Muscle of arm (tissue), 12 donors: Measurements from ENCODE around the gene WDR44. TPM values are rescaled to one million over a fixed set of nuclear protein-coding genes. Genes with fewer than 3 reads are reported as not detected.

Experiments
- DNase-seq: peaks from one replicate; pipeline ENCODE4 v3.0.0-alpha.2; 2013
- polyA plus RNA-seq, 12 donors: library from polyadenylated mRNA; unstranded; fragments of 120-200 nt; gene quantifications; one replicate each; pipeline ENCODE4 v1.2.1, GENCODE V29; 2013; ENCODE audit not compliant: insufficient read length in 12 of 12

WDR44 gene
- polyA plus RNA-seq, 12 donors = 34.8 to 96.2 (median 68.4) TPM; not detected in 1

- DNase-seq = no peak
Observed at GRCh38 chrX:118353081-118353850, 7.4 kb downstream of the WDR44 start.

- DNase-seq = no peak
Observed at GRCh38 chrX:118355225-118355920, 9.5 kb downstream of the WDR44 start.

DNA sequence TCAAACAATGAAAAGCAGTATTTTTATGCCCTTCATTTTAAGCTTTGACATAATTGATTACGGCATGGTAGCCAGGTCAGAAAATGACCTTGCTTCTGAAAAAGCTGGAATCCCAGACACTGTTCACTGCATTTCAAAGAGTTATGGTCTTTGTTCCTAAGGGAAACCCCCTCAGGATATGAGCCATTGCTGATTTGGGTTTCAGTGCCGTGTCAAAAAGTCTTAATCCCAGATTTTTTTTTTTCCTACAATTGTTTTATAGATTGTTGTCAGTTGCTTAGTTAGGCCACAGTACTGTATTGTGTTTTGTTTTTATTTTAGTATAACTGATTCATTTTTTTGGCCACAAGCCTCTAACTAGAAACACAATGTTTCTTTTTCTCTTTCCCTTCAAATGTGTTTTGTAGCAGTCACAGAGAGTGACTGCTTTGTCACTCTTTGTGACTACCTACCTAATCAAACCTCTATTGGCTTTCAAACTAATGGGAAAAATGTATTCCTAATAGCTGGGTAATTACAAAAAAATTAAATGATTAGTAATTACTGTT is 10.3 kb downstream of the WDR44 start:
- no peak for DNase-seq

DNA sequence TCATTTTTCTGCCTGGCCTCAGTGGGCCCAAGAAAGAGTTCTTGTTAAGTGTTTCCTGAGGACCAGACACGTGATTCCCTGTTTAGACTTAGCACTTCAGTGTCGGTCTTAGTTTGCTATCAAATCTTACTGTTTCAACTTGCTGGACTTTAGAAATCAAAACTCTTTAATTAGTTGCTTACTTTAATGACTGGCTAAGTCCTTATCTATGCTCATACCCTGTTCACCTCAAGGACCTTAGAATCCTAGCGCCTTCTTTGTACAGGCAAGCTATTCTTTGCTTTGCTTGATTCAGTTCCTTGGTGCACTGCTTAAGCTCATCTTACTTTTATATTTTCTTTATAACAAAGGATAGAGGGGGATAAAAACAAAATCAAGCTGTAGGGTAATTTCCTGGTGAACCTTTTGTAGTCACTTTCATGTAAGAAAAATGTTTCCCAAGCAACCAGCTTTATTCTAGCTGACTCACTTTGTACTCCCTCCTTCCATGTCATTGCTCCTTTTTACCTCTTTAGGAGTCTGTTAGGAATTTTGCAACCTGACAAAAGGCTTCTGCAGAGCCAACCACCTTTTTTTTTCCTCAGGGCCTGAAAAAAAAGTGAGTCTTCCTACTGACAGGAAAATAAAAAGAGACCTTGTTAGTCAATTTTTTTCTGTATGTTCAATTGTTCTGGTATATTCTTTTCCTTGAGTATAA is 14.7 kb downstream of the WDR44 start:
- DNase-seq = no peak

DNA sequence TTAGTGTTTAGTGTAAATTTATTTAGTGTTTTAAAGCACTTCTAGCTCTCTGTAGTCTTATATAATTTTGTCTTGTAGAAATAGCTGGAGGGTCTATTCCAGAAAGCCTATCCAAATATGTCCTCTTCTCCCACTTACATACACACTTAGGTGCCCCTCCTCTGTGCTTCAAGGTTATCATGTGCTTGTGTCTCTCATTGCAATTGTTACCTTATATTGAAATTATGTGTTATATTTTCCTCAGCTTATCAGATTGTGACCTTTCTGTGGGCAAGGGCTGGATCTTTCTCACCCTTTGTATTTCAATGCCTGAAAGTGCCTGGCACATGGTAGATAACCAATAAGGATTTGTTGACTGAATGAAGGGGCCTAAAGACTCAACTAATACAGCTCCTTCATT is 18.4 kb downstream of the WDR44 start:
- no peak for DNase-seq

DNA sequence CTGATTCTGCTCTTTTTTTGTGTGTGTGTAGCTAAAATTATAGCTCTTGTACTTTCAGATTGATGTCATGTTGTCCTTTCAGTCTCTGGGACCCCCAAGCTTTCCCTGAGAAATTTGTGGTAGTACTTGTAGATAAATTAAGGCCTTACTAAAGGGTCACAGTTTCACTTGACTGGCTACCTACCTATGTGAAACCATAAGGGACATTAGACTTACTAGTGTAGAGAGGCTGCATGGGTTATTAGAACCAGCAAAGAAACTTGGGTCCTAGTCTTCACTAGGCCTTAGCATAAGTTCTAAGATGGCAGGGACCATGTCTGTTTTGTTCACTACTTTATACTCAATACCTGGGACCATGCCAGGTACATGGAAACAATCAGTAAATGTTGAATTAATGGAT is 21.4 kb downstream of the WDR44 start:
- no peak for DNase-seq

DNA sequence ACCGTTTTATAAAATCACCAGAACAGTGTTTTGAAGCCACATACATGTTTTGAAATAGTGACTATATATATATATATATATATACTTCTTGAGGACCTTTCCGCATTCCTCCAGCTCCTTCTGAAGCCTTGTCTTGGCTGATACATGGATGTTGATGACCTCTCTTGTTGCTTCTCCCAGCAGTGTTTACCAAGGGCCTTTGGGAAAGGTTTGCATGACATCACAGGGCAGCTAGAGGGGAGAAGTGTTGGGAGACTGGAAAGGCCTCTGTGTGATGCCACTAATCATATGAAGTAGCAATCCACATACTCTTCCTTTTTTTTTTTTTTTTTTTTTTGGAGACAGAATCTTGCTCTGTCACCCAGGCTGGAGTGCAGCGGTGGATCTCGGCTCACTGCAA is 22.5 kb downstream of the WDR44 start:
- DNase-seq = no peak

- no peak for DNase-seq
Observed at GRCh38 chrX:118370921-118371624, 25.2 kb downstream of the WDR44 start.

DNA sequence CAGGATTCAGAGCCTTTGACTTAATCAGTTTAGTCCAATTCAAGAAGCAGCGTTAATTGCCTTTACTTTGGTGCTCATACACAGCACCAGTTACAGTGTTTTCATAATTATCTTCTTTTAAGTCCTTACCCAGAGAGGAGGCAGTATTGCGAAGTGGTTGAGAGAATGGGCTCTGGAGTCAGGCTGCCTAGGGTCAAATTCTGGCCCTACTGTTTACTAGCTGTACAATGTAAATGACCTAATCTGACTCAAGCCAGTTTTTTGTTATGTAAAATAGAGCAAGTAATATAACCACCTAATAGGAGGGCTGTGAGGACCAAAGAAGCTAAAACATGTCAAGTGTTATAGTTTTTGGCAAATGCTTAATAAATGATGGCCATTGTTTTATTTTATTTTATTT is 27.6 kb downstream of the WDR44 start:
- no peak for DNase-seq

- DNase-seq = no peak
Observed at GRCh38 chrX:118383120-118383519, 37.2 kb downstream of the WDR44 start.

DNA sequence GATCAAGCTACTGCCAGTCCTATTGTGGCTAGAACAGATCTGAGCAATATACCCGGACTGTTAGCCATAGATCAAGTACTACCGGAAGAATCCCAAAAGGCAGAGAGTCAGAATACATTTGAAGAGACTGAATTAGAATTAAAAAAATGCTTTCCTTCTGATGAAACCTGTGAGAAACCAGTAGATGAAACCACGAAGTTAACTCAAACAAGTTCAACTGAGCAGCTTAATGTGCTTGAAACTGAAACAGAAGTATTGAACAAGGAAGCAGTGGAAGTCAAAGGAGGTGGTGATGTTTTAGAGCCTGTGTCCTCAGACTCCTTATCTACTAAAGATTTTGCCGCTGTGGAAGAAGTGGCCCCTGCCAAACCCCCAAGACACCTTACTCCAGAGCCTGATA is 46.8 kb downstream of the WDR44 start:
- DNase-seq = no peak

DNA sequence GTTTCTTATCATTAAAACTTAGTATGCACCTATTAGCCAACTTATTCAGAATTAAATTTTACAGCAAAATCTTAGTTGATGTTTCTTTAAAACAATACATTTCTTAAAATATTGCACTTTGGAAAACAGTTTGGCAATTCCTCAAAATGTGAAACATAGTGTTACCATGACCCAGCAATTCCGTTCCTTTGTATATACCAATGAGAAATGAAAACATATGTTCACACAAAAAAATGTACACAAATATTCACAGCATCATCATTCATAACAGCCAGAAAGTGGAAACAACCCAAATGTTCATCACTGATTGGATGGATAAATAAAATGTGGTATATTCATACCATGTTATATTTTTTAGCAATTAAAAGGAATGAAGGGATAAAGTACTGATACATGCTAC is 50.2 kb downstream of the WDR44 start:
- no peak for DNase-seq

GRCh38 chrX:118418811-118419251 is 72.9 kb downstream of the WDR44 start:
- no peak for DNase-seq

DNA sequence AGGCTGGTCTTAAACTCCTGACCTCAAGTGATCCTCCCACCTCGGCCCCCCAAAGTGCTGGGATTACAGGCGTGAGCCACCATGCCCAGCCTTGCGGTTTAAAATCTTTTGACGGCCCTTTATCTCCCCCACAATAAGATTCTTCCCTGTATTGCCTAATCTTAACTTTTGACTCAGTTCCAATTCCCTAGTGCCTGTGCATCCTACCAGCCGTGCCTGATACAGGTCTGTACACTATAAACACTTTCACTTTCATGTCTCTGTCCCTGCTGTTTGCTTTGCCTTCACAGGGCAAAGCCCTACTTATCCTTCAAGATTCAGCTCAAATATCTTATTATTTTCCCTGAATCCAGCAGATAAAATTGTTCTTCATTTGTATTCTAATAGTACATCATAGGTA is 74.6 kb downstream of the WDR44 start:
- DNase-seq = no peak

DNA sequence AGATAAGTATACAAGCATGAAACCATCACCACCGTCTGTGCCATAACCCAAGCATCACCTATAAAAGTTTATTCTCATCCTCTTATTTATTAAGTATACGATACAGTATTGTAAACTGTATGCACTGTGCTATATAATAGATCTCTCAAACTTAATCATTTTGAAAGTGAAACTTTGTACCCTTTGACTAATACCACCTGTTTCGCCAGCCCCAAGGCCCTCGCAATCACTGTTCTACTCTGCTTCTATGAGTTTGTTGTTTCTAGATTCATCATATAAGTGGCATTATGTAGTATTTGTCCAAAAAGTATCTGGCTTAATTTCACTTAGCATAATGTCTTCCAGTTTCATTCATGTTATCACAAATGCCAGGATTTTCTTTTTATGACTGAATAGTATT is 77.7 kb downstream of the WDR44 start:
- DNase-seq = no peak

DNA sequence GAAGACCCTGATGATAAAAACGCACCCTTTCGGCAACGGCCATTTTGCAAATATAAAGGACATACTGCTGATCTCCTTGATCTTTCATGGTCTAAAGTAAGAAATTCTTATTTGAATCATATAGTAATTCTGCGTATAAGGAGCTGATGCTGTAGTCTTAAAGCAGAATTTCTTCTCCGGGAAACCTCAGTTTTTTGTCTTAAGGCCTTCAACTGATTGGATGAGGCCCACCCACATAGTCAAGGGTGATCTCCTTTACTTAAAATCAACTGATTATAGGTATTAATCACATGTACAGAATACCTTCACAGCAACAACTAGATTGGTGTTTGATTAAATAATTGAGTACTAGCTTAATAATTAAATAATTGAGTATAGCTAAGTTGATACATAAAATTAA is 86.9 kb downstream of the WDR44 start:
- DNase-seq = no peak

GRCh38 chrX:118437283-118437682 is 91.4 kb downstream of the WDR44 start:
- no peak for DNase-seq

DNA sequence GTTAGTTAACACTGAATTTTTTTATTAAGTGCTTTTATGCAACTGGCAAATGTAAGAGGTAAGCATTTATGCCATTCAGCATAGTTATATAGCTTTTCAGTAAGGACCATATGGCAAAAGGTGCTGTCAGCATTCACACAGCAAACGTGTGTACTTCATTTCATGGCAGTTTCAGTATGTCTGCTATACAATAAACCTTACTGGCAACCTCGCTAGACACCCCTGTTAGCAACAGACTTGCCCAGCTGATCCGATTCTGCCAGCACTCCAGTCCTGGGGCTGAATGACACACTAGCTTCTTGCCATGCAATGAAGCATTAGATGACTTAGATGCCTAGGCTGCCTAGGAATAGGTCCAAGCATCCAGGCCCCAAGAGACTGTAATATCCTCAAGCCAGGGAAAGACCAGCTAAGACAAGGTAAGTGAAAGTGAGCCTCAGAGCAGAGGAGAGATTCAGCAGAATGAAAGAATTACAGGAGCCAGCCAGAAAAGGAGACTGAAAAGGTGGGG is 102.4 kb downstream of the WDR44 start:
- DNase-seq = no peak

GRCh38 chrX:118455013-118455412 is 109.1 kb downstream of the WDR44 start:
- no peak for DNase-seq

GRCh38 chrX:118459494-118459893 is 113.6 kb downstream of the WDR44 start:
- peak; percentile 66 for DNase-seq

GRCh38 chrX:118464501-118464900 is 118.6 kb downstream of the WDR44 start:
- no peak for DNase-seq

GRCh38 chrX:118468122-118468521 is 122.2 kb downstream of the WDR44 start:
- peak; percentile 9 for DNase-seq
